ENCODE measurements around the gene OR2Z1. TPM values are rescaled to one million over a fixed set of nuclear protein-coding genes. Genes with fewer than 3 reads are reported as not detected.

OR2Z1 gene
- total RNA-seq, 1 experiment from 2014 or later = not detected

DNA sequence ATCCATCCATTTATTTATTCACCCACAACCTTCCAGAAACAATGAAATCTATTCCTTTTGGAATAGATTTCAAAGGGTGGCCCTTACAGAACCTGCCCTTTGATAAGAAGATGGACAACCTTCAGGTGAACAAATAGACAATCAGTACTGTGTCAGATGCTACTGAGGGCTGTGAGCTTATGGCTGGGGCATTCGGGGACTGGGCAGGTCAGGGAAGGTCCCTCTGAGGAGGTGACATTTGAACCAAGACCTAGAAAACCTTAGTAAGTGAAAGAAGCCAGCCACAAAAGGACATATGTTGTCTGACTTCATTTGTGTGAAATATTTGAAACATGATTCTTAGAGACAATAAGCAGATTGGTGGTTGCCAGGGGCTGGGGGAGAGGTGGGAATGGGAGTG is 38.5 kb upstream of the OR2Z1 start:
- ChIA-PET POLR2A (no interaction called here), CTCF (no interaction called here)
- Mint-ChIP-seq H3K4me3 (ENCODE audit: unreplicated experiment) (no peak overlapping the region), H3K4me1 (ENCODE audit: insufficient read depth, unreplicated experiment) (no peaks in the 10 kb centered on the region), H3K27me3 (ENCODE audit: insufficient read depth, unreplicated experiment) (no peaks in the 10 kb centered on the region), H3K36me3 (ENCODE audit: insufficient read depth, unreplicated experiment) (no peaks in the 10 kb centered on the region), H3K9me3 (ENCODE audit: unreplicated experiment) (peaks cover 36% of the 10 kb centered on the region), H3K27ac (ENCODE audit: low read depth, unreplicated experiment) (no peak overlapping the region)
- TF ChIP-seq, protein P1, sequence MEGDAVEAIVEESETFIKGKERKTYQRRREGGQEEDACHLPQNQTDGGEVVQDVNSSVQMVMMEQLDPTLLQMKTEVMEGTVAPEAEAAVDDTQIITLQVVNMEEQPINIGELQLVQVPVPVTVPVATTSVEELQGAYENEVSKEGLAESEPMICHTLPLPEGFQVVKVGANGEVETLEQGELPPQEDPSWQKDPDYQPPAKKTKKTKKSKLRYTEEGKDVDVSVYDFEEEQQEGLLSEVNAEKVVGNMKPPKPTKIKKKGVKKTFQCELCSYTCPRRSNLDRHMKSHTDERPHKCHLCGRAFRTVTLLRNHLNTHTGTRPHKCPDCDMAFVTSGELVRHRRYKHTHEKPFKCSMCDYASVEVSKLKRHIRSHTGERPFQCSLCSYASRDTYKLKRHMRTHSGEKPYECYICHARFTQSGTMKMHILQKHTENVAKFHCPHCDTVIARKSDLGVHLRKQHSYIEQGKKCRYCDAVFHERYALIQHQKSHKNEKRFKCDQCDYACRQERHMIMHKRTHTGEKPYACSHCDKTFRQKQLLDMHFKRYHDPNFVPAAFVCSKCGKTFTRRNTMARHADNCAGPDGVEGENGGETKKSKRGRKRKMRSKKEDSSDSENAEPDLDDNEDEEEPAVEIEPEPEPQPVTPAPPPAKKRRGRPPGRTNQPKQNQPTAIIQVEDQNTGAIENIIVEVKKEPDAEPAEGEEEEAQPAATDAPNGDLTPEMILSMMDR (IDR thresholded peaks at IDR 0.05; ENCODE audit: unreplicated experiment) = no peak
- intact Hi-C loops (cut with micrococcal nuclease) = no loop called here
- no peak for DNase-seq (ENCODE audit: unreplicated experiment)
- no TSS peak for BruUV-seq (replicated peaks)

DNA sequence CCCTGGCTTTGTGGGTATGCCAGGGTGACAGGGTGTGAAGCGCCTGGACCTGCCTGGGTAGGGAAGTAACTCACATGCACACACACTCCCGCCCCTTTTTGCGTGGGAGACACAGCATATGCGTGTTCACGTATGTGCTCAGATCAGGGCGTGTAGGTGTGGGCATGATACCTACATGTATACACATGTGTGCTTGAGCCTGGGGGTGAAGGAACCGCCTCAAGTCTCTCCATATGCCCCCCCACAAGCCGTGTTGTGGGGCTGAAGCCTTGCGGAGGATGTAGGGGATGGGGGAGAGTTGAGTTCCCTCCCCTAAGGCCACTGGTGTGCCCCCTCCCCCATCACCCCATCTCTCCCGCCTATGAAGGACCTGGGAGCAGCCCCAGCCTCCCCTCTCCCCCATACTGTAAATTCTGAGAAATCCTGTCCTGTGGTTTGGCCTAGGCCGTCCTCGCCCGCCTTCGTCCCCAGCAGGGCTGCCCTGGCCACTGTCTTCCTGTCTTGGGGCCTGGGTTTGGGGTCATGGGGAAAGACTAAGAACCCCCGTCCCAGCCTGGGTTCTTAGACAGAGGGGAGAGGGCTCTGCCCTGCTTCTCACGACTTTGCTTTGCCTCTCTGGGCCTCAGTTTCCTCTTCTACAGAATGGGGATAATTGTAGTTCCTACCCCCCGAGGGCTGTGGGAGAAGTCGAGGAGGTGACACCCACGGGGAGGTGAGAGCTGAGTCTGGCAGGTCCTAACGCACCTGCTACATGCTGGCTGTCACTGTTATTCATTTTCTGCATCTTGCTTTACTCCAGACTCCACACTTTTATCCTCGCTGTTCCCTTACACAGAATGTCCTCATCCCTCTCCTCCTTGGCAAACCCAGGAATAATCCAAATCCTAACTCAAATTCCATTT is 37.2 kb upstream of the OR2Z1 start:
- DNase-seq (ENCODE audit: unreplicated experiment) = no peak
- no peaks in the 10 kb centered on the region for H3K4me1 Mint-ChIP-seq (ENCODE audit: insufficient read depth, unreplicated experiment)
- POLR2A ChIA-PET = no interaction called here
- H3K27me3 Mint-ChIP-seq (ENCODE audit: insufficient read depth, unreplicated experiment) = no peaks in the 10 kb centered on the region
- peaks cover 26% of the 10 kb centered on the region for H3K9me3 Mint-ChIP-seq (ENCODE audit: unreplicated experiment)
- intact Hi-C loops (cut with micrococcal nuclease) = no loop called here
- no peaks in the 10 kb centered on the region for H3K36me3 Mint-ChIP-seq (ENCODE audit: insufficient read depth, unreplicated experiment)
- CTCF ChIA-PET = interaction anchor here (0.6 to 0.7 kb wide), 2 partner anchors 29 to 362 kb away, joined by 3 read pairs; no protein-coding TSS in a partner anchor
- TF ChIP-seq, protein P1 (IDR thresholded peaks at IDR 0.05; ENCODE audit: unreplicated experiment) = no peak
- no TSS peak for BruUV-seq (replicated peaks)
- no peak overlapping the region for H3K27ac Mint-ChIP-seq (ENCODE audit: low read depth, unreplicated experiment)
- H3K4me3 Mint-ChIP-seq (ENCODE audit: unreplicated experiment) = no peak overlapping the region

DNA sequence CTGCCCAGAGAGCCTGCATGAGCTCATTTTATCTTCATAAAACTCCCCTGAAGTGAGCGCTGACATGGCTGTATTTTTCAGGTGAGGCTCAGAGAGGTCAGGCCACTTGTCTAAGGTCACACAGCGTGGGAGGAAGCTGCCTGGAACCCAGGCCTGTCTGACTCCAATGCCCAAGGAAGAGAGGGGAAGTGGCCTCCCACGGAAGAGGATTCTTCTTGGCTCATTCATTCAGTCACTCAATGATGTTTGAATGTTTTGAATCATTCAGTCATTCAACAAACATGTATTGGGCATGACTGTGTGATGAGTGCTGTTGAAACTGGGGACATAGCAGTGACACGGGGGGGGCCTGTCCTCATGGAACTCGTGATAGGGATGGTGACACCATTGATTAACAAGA is 34.9 kb upstream of the OR2Z1 start:
- Mint-ChIP-seq H3K27me3 (ENCODE audit: insufficient read depth, unreplicated experiment) (no peaks in the 10 kb centered on the region), H3K27ac (ENCODE audit: low read depth, unreplicated experiment) (no peak overlapping the region), H3K9me3 (ENCODE audit: unreplicated experiment) (peaks cover 21% of the 10 kb centered on the region), H3K36me3 (ENCODE audit: insufficient read depth, unreplicated experiment) (no peaks in the 10 kb centered on the region), H3K4me3 (ENCODE audit: unreplicated experiment) (no peak overlapping the region), H3K4me1 (ENCODE audit: insufficient read depth, unreplicated experiment) (no peaks in the 10 kb centered on the region)
- TF ChIP-seq, protein P1 (IDR thresholded peaks at IDR 0.05; ENCODE audit: unreplicated experiment) = no peak
- intact Hi-C loops (cut with micrococcal nuclease) = no loop called here
- no peak for DNase-seq (ENCODE audit: unreplicated experiment)
- ChIA-PET CTCF (no interaction called here), POLR2A (no interaction called here)
- no TSS peak for BruUV-seq (replicated peaks)

DNA sequence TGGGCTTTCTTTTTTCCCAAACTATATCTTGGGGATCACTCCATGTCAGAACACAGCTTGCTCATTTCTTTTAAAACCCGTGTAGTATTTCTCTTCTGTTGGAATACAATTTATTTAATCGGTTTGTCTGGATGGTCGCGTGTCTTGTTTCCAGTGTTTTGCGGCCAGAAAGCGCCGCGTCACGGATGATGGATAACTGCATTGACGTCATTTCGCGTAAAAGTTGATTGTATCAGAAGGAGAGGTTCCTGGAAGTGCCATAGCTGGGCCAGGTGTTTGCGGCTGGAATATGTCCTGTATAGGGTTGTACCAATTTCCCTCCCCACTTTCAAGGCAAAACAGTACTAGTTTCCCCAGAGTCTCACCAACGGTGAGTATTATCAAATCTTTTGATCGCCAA is 32.5 kb upstream of the OR2Z1 start:
- Mint-ChIP-seq H3K27ac (ENCODE audit: low read depth, unreplicated experiment) (no peak overlapping the region), H3K4me3 (ENCODE audit: unreplicated experiment) (no peak overlapping the region), H3K4me1 (ENCODE audit: insufficient read depth, unreplicated experiment) (no peaks in the 10 kb centered on the region), H3K27me3 (ENCODE audit: insufficient read depth, unreplicated experiment) (no peaks in the 10 kb centered on the region), H3K9me3 (ENCODE audit: unreplicated experiment) (peaks cover 20% of the 10 kb centered on the region), H3K36me3 (ENCODE audit: insufficient read depth, unreplicated experiment) (no peaks in the 10 kb centered on the region)
- TF ChIP-seq, protein P1 (IDR thresholded peaks at IDR 0.05; ENCODE audit: unreplicated experiment) = no peak
- no TSS peak for BruUV-seq (replicated peaks)
- POLR2A ChIA-PET = no interaction called here
- CTCF ChIA-PET = no interaction called here
- no peak for DNase-seq (ENCODE audit: unreplicated experiment)
- intact Hi-C loops (cut with micrococcal nuclease) = no loop called here
